Naive thymus-derived CD8-positive, alpha-beta T cell (primary cell): ENCODE results near the gene MAN2B2. TPM values are rescaled to one million over a fixed set of nuclear protein-coding genes. Genes with fewer than 3 reads are reported as not detected.

Source experiments
- ATAC-seq, 2 donors: fragments of 150-1000 bp; cut with Tn5 transposase in 1 of 2; sonication (Bioruptor Pico), chemical (Tn5 transposase) in 1 of 2; 1 replicate in 1 of 2; 2 replicates in 1 of 2; pipeline ENCODE4 v1.10.0; 2021; ENCODE audit warnings: mild to moderate bottlenecking in 2 of 2, moderate library complexity in 2 of 2
- POLR2A ChIA-PET: fragments of 350-600 bp; sonication (Branson Sonifier 250); formaldehyde crosslinking; loops from one replicate; lab custom pipeline; 2021; ENCODE audit warnings: antibody characterized with exemption; lab: Charles Lee
- DNase-seq, 10 donors: peaks; one replicate each; pipeline versions ENCODE4 v3.0.0 to v3.0.0-alpha.2; 2020 to 2022
- H3K27ac Mint-ChIP-seq, 10 donors: one replicate each; pipeline ENCODE4 v1.8.0; 2020 to 2022; ENCODE audit warnings: mild to moderate bottlenecking in 10 of 10, mixed read lengths in 10 of 10, moderate library complexity in 4 of 10, inconsistent platforms in 1 of 10
- H3K27me3 Mint-ChIP-seq, 5 donors: one replicate each; pipeline ENCODE4 v1.8.0; 2021 to 2022; ENCODE audit warnings: mixed read lengths in 5 of 5
- H3K36me3 Mint-ChIP-seq, 3 donors: one replicate each; pipeline ENCODE4 v1.8.0; 2020 to 2022; ENCODE audit warnings: mixed read lengths in 3 of 3, mild to moderate bottlenecking in 2 of 3, inconsistent platforms in 1 of 3
- H3K4me1 Mint-ChIP-seq, 4 donors: one replicate each; pipeline ENCODE4 v1.8.0; 2021 to 2022; ENCODE audit warnings: mixed read lengths in 4 of 4
- H3K4me3 Mint-ChIP-seq, 10 donors: one replicate each; pipeline ENCODE4 v1.8.0; 2020 to 2022; ENCODE audit warnings: mild to moderate bottlenecking in 10 of 10, mixed read lengths in 10 of 10, moderate library complexity in 6 of 10, inconsistent platforms in 1 of 10
- H3K9me3 Mint-ChIP-seq, 9 donors: one replicate each; pipeline ENCODE4 v1.8.0; 2020 to 2022; ENCODE audit warnings: mixed read lengths in 9 of 9, mild to moderate bottlenecking in 3 of 9, inconsistent platforms in 1 of 9, moderate library complexity in 1 of 9
- polyA plus RNA-seq, 3 donors: library from polyadenylated mRNA; unstranded; fragments of 300-500 nt; fragmentation: Illumina TruSeq; gene quantifications; one replicate each; pipeline ENCODE4 v1.2.3, GENCODE V29; 2021
- total RNA-seq, 8 experiments: library from RNA in 2 of 8; stranded (reverse) in 2 of 8; gene quantifications; one replicate each; pipeline ENCODE4 v1.2.3 and lab custom pipeline; 2021 to 2026

MAN2B2 gene
- total RNA-seq = 10 to 100 TPM; 41.2 to 43.2 TPM
- polyA plus RNA-seq = 10 to 100 TPM; 11.8 to 30.4 (median 14.4) TPM
- 31.2 to 101 (median 77.3) reads per million in 6 experiments for total RNA-seq (lab: John Stamatoyannopoulos, UW)

DNA sequence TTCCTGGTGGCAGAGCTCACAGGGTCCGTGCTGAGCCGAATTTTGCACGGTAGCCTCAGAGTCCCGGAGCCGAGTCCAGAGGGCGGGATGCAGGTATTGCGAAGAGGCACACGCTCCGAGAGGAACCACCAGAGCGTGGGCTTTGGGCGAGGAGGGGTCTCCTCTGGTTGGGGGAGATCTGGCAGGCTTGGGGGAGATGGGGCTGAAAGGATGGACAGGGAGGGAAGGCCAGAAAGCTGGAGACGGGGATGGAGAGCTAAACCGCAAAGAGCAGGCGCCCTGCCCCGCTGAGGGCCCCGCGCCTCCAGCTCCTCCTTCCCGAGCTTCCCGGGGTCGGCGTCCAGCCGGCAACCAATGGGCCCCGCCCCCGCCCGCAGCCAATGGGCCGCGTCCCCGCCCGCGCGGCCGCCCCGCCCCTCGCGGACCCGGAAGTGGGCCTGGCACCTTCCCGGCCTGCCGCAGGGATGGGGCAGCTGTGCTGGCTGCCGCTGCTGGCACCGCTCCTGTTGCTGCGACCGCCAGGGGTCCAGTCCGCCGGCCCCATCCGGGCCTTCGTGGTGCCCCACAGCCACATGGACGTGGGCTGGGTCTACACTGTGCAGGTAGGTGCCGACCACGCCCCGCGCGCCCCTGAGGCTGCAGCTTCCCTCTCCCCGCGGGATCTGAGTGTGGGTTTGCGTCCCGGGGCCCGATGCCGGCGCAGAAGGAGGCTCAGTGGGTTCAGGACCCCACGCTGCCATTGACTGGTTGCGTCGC, at the start of gene MAN2B2:
MAN2B2 (plus strand) TSS at position 443 of the 756 bp plus-strand sequence; CDS start at position 465, 22 bp downstream.
- POLR2A ChIA-PET = interaction anchor here (0.7 to 3.4 kb wide), 8 partner anchors 66 to 493 kb away, joined by 3 to 26 read pairs (median 4); partner anchors contain the start of genes GRPEL1 and MRFAP1

DNA sequence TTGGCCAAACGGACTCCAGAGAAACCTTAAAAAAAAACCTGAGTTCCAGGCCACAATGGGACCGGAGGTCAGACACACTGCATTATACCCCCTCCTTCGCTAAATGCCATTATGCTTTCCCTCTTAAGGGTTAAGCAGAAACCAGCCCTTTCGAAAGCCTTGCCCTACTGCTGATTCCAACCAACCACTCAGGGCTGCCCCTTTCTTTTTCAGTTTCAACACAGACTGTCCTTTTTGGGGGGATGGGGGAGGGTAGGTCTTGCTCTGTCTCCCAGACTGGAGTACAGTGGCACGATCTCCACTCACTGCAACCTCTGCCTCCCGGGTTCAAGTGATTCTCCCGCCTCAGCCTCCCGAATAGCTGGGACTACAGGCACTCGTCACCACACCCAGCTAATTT, 49.5 kb upstream of the MAN2B2 start:
- Mint-ChIP-seq H3K36me3 (no peaks in the 10 kb centered on the region), H3K4me3 (no peak overlapping the region), H3K27ac (no peak overlapping the region), H3K27me3 (peaks cover 0 to 25% (median 10%) of the 10 kb centered on the region in 5 donors), H3K4me1 (no peaks in the 10 kb centered on the region), H3K9me3 (no peaks in the 10 kb centered on the region)
- ATAC-seq (no peak), DNase-seq (no peak)
- POLR2A ChIA-PET = no interaction called here

More for the DNA sequence above, at the start of gene MAN2B2:
- no peaks in the 10 kb centered on the region for H3K27me3 Mint-ChIP-seq
- H3K4me3 Mint-ChIP-seq = peak within 1 kb of the TSS; percentile 85 to 96 (median 90)
- peaks cover 11 to 20% (median 12%) of the 10 kb centered on the region in 4 donors for H3K4me1 Mint-ChIP-seq
- DNase-seq (peak; percentile 63 to 87 (median 78)), ATAC-seq (peak; percentile 91 to 94)
- peaks cover 0 to 7% (median 0%) of the 10 kb centered on the region in 9 donors for H3K9me3 Mint-ChIP-seq
- H3K36me3 Mint-ChIP-seq = peaks cover 7 to 26% (median 11%) of the 10 kb centered on the region in 3 donors
- peak within 1 kb of the TSS; percentile 65 to 94 (median 90) for H3K27ac Mint-ChIP-seq

DNA sequence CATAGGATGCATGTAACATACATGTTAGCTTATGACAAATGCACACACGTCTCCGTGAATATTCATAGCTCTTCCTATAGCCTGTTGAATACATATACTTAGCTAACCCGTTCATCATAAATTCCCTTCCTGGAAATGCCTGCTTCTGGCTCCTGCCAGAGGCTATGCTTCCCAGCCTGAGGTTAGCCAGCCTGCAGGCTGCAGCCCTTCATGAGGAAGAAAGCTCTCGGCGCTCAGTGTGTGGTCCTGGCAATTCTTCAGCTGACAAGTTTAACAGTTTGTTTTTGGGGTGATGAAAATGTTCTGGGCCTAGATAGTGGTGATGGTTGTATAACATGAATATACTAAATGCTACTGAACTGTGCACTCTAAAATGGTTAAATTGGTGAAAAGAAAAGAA, 48.8 kb upstream of the MAN2B2 start:
- no peak for DNase-seq
- H3K36me3 Mint-ChIP-seq = no peaks in the 10 kb centered on the region
- H3K4me1 Mint-ChIP-seq = no peaks in the 10 kb centered on the region
- peaks cover 0 to 25% (median 14%) of the 10 kb centered on the region in 5 donors for H3K27me3 Mint-ChIP-seq
- POLR2A ChIA-PET = no interaction called here
- ATAC-seq = no peak
- H3K9me3 Mint-ChIP-seq = no peaks in the 10 kb centered on the region
- H3K27ac Mint-ChIP-seq = no peak overlapping the region
- no peak overlapping the region for H3K4me3 Mint-ChIP-seq

DNA sequence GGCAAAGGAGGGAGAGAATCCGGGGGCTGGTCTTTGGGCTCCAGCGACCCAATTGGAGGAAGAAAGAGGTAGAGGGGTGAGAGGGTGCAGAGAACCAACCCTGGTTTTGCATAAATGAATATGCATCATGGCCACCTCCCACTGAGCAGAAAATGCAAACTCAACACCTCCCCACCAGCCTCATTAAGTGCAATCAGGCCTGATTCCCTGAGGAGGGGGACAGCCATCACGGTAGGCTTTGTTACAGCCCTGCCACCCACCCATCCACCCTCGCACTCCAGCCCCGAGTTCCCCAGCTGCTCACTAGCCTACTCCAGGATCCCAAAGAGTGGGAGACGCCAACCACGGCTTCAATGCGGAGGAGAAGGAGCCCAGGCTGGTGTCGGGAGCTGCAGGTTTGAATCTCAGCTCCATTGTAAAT, 48.3 kb upstream of the MAN2B2 start:
- DNase-seq = no peak
- Mint-ChIP-seq H3K27ac (no peak overlapping the region), H3K27me3 (peaks cover 0 to 25% (median 10%) of the 10 kb centered on the region in 5 donors), H3K4me3 (no peak overlapping the region), H3K36me3 (no peaks in the 10 kb centered on the region), H3K9me3 (no peaks in the 10 kb centered on the region), H3K4me1 (no peaks in the 10 kb centered on the region)
- ATAC-seq = no peak
- POLR2A ChIA-PET = no interaction called here

GRCh38 chr4:6527259-6527658, 47.7 kb upstream of the MAN2B2 start:
- no peaks in the 10 kb centered on the region for H3K4me1 Mint-ChIP-seq

GRCh38 chr4:6527683-6528595, 47.0 kb upstream of the MAN2B2 start:
- Mint-ChIP-seq H3K27ac (no peak overlapping the region), H3K9me3 (no peaks in the 10 kb centered on the region), H3K4me3 (no peak overlapping the region), H3K36me3 (no peaks in the 10 kb centered on the region), H3K27me3 (peaks cover 0 to 25% (median 10%) of the 10 kb centered on the region in 5 donors), H3K4me1 (no peaks in the 10 kb centered on the region)
- DNase-seq (no peak), ATAC-seq (no peak)
- POLR2A ChIA-PET = no interaction called here

More at GRCh38 chr4:6527259-6527658, 47.7 kb upstream of the MAN2B2 start:
- POLR2A ChIA-PET = no interaction called here
- H3K4me3 Mint-ChIP-seq = no peak overlapping the region
- H3K27ac Mint-ChIP-seq = no peak overlapping the region
- DNase-seq = no peak
- H3K27me3 Mint-ChIP-seq = peaks cover 0 to 25% (median 10%) of the 10 kb centered on the region in 5 donors
- H3K36me3 Mint-ChIP-seq = no peaks in the 10 kb centered on the region
- H3K9me3 Mint-ChIP-seq = no peaks in the 10 kb centered on the region
- no peak for ATAC-seq

DNA sequence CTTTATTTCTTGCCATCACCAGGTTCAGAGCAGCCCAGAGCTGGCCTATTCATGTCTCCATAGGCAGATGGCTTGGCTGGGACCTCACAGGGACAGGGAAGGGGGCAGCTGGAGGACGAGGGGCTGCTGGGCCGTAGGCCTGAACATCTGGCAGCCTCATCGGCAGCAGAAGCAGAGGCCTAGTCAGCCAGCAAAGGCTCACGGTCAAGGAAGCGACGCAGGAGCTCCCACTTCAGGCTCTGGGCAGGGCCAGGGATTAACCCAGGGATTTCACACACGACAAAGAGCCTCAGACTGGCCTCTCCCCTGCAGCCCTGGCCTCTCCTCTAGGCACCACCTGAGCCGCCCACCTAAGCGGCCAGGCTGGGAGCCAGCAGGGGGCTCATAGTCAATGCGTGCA, 46.0 kb upstream of the MAN2B2 start:
- Mint-ChIP-seq H3K9me3 (no peaks in the 10 kb centered on the region), H3K27me3 (peaks cover 0 to 25% (median 10%) of the 10 kb centered on the region in 5 donors), H3K36me3 (no peaks in the 10 kb centered on the region), H3K27ac (no peak overlapping the region), H3K4me3 (no peak overlapping the region), H3K4me1 (no peaks in the 10 kb centered on the region)
- ATAC-seq = no peak
- no peak for DNase-seq
- POLR2A ChIA-PET = no interaction called here

GRCh38 chr4:6530301-6530700, 44.7 kb upstream of the MAN2B2 start:
- Mint-ChIP-seq H3K27ac (no peak overlapping the region), H3K36me3 (no peaks in the 10 kb centered on the region), H3K9me3 (no peaks in the 10 kb centered on the region), H3K4me1 (no peaks in the 10 kb centered on the region), H3K4me3 (no peak overlapping the region), H3K27me3 (peaks cover 0 to 25% (median 10%) of the 10 kb centered on the region in 5 donors)
- no peak for ATAC-seq
- no peak for DNase-seq
- POLR2A ChIA-PET = no interaction called here

- Mint-ChIP-seq H3K27ac (no peak overlapping the region), H3K4me3 (no peak overlapping the region), H3K36me3 (no peaks in the 10 kb centered on the region), H3K27me3 (peaks cover 0 to 20% (median 12%) of the 10 kb centered on the region in 5 donors), H3K9me3 (peaks cover 0 to 2% (median 0%) of the 10 kb centered on the region in 9 donors), H3K4me1 (no peaks in the 10 kb centered on the region)
- POLR2A ChIA-PET = no interaction called here
- DNase-seq = no peak
- ATAC-seq = no peak
These were observed 44.0 kb upstream of the MAN2B2 start for GRCh38 chr4:6530964-6531363.

DNA sequence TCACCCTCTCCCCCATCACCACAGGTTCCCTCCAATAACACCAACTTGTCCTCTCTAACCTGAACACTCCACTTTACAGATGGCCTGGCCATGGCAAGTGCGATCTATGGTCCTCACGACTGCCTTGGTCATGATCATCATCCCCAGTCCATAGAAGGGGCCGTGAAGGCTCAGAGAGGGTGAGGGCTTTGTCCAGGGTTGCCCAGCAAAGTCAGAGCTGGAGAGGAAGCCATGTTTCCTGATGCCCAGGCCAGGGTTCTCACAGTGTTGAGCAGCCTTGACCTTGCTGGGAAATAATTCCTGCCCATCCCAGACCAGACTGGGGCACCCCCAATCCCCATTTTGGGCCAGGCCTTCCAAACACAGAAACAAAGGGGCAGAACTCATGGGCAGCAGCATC, 42.9 kb upstream of the MAN2B2 start:
- Mint-ChIP-seq H3K27ac (no peak overlapping the region), H3K36me3 (no peaks in the 10 kb centered on the region), H3K4me1 (no peaks in the 10 kb centered on the region), H3K4me3 (no peak overlapping the region), H3K27me3 (peaks cover 2 to 15% (median 14%) of the 10 kb centered on the region in 5 donors), H3K9me3 (peaks cover 0 to 2% (median 0%) of the 10 kb centered on the region in 9 donors)
- POLR2A ChIA-PET = no interaction called here
- no peak for DNase-seq
- no peak for ATAC-seq

GRCh38 chr4:6532658-6533057, 42.3 kb upstream of the MAN2B2 start:
- POLR2A ChIA-PET = no interaction called here
- ATAC-seq = no peak
- Mint-ChIP-seq H3K27ac (peak overlapping the region in 1 of 10 donors; percentile 80), H3K36me3 (no peaks in the 10 kb centered on the region), H3K9me3 (peaks cover 0 to 2% (median 0%) of the 10 kb centered on the region in 9 donors), H3K27me3 (peaks cover 2 to 15% (median 12%) of the 10 kb centered on the region in 5 donors), H3K4me3 (no peak overlapping the region), H3K4me1 (no peaks in the 10 kb centered on the region)
- no peak for DNase-seq

GRCh38 chr4:6534050-6534449, 40.9 kb upstream of the MAN2B2 start:
- peaks cover 0 to 2% (median 0%) of the 10 kb centered on the region in 9 donors for H3K9me3 Mint-ChIP-seq
- ATAC-seq = no peak

More at GRCh38 chr4:6534050-6534449, 40.9 kb upstream of the MAN2B2 start:
- Mint-ChIP-seq H3K4me1 (no peaks in the 10 kb centered on the region), H3K27me3 (peaks cover 4 to 20% (median 12%) of the 10 kb centered on the region in 5 donors), H3K4me3 (no peak overlapping the region), H3K36me3 (no peaks in the 10 kb centered on the region), H3K27ac (no peak overlapping the region)
- POLR2A ChIA-PET = no interaction called here
- no peak for DNase-seq
